Activated B cell treated with CpG ODN at 0.5 μM for 24 hours (primary cell): ENCODE data around the gene TXNRD2. TPM values are rescaled to one million over a fixed set of nuclear protein-coding genes. Genes with fewer than 3 reads are reported as not detected.

Experiments used
- ATAC-seq: fragments of 200-7000 bp; cut with Tn5 transposase; one replicate; pipeline ENCODE4 v1.10.0; 2021; ENCODE audit warnings: low read depth, mild to moderate bottlenecking, moderate library complexity
- CTCF ChIA-PET: fragments of 350-600 bp; sonication (Branson Sonifier 250); formaldehyde crosslinking; loops from one replicate; lab custom pipeline; 2021; ENCODE audit warnings: antibody characterized with exemption; lab: Charles Lee
- POLR2A ChIA-PET: fragments of 350-600 bp; sonication (Branson Sonifier 250); formaldehyde crosslinking; loops from one replicate; lab custom pipeline; 2021; ENCODE audit warnings: antibody characterized with exemption; lab: Charles Lee
- DNase-seq: peaks from one replicate; pipeline ENCODE4 v3.0.0; 2022
- H3K27ac Mint-ChIP-seq: one replicate; pipeline ENCODE4 v1.8.0; 2020; ENCODE audit warnings: mixed read lengths
- H3K27me3 Mint-ChIP-seq: one replicate; pipeline ENCODE4 v1.8.0; 2021; ENCODE audit warnings: mixed read lengths
- H3K36me3 Mint-ChIP-seq: one replicate; pipeline ENCODE4 v1.8.0; 2021; ENCODE audit warnings: low read depth, mixed read lengths
- H3K4me1 Mint-ChIP-seq: one replicate; pipeline ENCODE4 v1.8.0; 2021; ENCODE audit warnings: mixed read lengths
- H3K4me3 Mint-ChIP-seq: one replicate; pipeline ENCODE4 v1.8.0; 2020; ENCODE audit warnings: mild to moderate bottlenecking, mixed read lengths
- H3K9me3 Mint-ChIP-seq: one replicate; pipeline ENCODE4 v1.8.0; 2020; ENCODE audit warnings: mixed read lengths
- intact Hi-C: fragments of 100-400 bp; cut with micrococcal nuclease; formaldehyde crosslinking; loops from one replicate; pipeline ENCODE4 v1.15.1; 2024
- total RNA-seq: library from RNA; stranded (reverse); gene quantifications from 2 replicates; pipeline ENCODE4 v1.2.3, GENCODE V29; 2022
- TF ChIP-seq, protein P1 (sequence below): fragments of 200-600 bp; IDR thresholded peaks from one replicate; pipeline ENCODE4 v1.8.0; 2022; ENCODE audit warnings: antibody characterized with exemption, mild to moderate bottlenecking

TXNRD2 gene
- total RNA-seq, 1 donor from 2014 or later: 31.2 TPM

- DNase-seq (no peak), ATAC-seq (no peak)
- no peaks in the 10 kb centered on the region for H3K4me1 Mint-ChIP-seq
- POLR2A ChIA-PET: interaction anchor here (0.6 kb wide), 1 partner anchor 960 kb away, joined by 4 read pairs; no protein-coding TSS in a partner anchor
- H3K9me3 Mint-ChIP-seq: peaks cover 7% of the 10 kb centered on the region
- H3K27me3 Mint-ChIP-seq: no peaks in the 10 kb centered on the region
- no peak overlapping the region for H3K4me3 Mint-ChIP-seq
- CTCF ChIA-PET: interaction anchor here (1.2 kb wide), 1 partner anchor 187 kb away, joined by 3 read pairs; no protein-coding TSS in a partner anchor
- intact Hi-C loops: no loop called here
- TF ChIP-seq, protein P1, sequence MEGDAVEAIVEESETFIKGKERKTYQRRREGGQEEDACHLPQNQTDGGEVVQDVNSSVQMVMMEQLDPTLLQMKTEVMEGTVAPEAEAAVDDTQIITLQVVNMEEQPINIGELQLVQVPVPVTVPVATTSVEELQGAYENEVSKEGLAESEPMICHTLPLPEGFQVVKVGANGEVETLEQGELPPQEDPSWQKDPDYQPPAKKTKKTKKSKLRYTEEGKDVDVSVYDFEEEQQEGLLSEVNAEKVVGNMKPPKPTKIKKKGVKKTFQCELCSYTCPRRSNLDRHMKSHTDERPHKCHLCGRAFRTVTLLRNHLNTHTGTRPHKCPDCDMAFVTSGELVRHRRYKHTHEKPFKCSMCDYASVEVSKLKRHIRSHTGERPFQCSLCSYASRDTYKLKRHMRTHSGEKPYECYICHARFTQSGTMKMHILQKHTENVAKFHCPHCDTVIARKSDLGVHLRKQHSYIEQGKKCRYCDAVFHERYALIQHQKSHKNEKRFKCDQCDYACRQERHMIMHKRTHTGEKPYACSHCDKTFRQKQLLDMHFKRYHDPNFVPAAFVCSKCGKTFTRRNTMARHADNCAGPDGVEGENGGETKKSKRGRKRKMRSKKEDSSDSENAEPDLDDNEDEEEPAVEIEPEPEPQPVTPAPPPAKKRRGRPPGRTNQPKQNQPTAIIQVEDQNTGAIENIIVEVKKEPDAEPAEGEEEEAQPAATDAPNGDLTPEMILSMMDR: no peak
- H3K36me3 Mint-ChIP-seq: peaks cover 52% of the 10 kb centered on the region
- no peak overlapping the region for H3K27ac Mint-ChIP-seq
Observed at GRCh38 chr22:19916941-19917340, 24.7 kb downstream of the TXNRD2 start.

GRCh38 chr22:19916006-19916405 is 25.6 kb downstream of the TXNRD2 start:
- Mint-ChIP-seq H3K9me3 (peaks cover 7% of the 10 kb centered on the region), H3K4me3 (no peak overlapping the region), H3K36me3 (peaks cover 58% of the 10 kb centered on the region), H3K27me3 (no peaks in the 10 kb centered on the region), H3K4me1 (no peaks in the 10 kb centered on the region), H3K27ac (no peak overlapping the region)
- intact Hi-C loops: no loop called here
- ChIA-PET POLR2A (no interaction called here), CTCF (no interaction called here)
- ATAC-seq (no peak), DNase-seq (no peak)
- TF ChIP-seq, protein P1: no peak

DNA sequence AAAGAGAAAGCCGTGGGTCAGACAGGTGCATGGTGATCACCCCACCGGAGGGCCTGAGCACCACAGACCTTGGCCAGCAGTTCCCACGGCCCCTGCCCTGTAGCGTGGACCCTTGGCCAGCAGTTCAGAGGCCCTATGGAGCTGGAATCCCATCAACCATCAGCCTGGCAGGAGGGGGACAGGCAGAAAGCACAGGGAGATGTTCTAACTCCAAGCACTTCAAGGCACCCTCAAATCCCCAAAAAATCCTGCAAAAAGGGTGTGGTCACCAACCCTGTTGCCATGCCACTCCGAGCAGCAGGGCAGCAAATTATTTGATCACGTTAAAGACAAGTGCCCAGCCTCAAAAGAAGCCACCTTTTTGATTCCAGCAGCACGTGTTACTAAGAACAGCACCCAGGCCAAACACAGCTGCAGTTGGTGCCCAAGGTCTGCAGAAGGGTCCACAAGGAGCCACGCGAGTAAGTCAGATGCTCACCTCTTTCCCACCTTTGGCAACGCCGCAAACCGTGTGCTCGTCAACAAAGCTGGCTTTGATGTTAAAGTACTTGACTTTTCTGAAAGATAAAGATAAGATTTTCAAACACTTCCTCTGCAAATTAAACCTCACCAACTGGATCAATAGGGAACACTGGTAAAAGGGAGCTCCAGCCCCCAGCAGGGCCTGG is 26.2 kb downstream of the TXNRD2 start:
- Mint-ChIP-seq H3K4me1 (no peaks in the 10 kb centered on the region), H3K36me3 (peaks cover 58% of the 10 kb centered on the region), H3K9me3 (peaks cover 7% of the 10 kb centered on the region), H3K27me3 (no peaks in the 10 kb centered on the region), H3K27ac (no peak overlapping the region), H3K4me3 (no peak overlapping the region)
- ChIA-PET CTCF (no interaction called here), POLR2A (no interaction called here)
- intact Hi-C loops: no loop called here
- TF ChIP-seq, protein P1: no peak
- ATAC-seq (no peak), DNase-seq (no peak)

GRCh38 chr22:19914201-19914943 is 27.2 kb downstream of the TXNRD2 start:
- Mint-ChIP-seq H3K4me1 (peaks cover 2% of the 10 kb centered on the region), H3K9me3 (peaks cover 7% of the 10 kb centered on the region), H3K4me3 (no peak overlapping the region), H3K27me3 (no peaks in the 10 kb centered on the region), H3K27ac (no peak overlapping the region), H3K36me3 (peaks cover 61% of the 10 kb centered on the region)
- intact Hi-C loops: no loop called here
- TF ChIP-seq, protein P1: no peak
- no peak for ATAC-seq
- ChIA-PET CTCF (interaction anchor here (1.8 to 4.9 kb wide), 2 partner anchors 39 to 183 kb away, joined by 5 to 144 read pairs; no protein-coding TSS in a partner anchor), POLR2A (no interaction called here)
- no peak for DNase-seq

GRCh38 chr22:19913337-19913936 is 28.2 kb downstream of the TXNRD2 start:
- Mint-ChIP-seq H3K27me3 (no peaks in the 10 kb centered on the region), H3K27ac (no peak overlapping the region), H3K36me3 (peaks cover 57% of the 10 kb centered on the region), H3K9me3 (peaks cover 7% of the 10 kb centered on the region), H3K4me3 (no peak overlapping the region), H3K4me1 (peaks cover 2% of the 10 kb centered on the region)
- no peak for DNase-seq
- ChIA-PET CTCF (interaction anchor here (1.8 to 4.9 kb wide), 2 partner anchors 40 to 182 kb away, joined by 5 to 144 read pairs; no protein-coding TSS in a partner anchor), POLR2A (no interaction called here)
- intact Hi-C loops: no loop called here
- TF ChIP-seq, protein P1: no peak
- no peak for ATAC-seq
